IPS DF 4.7 (cell line): Measurements from ENCODE around the gene MGAT4D.
"Not testable (repeated sequence)": the region's sequence is repeated elsewhere in the genome, so short reads cannot be mapped to it uniquely, and the experiment has no call there.

Experiments used
- DNase-seq: peaks from one replicate; pipeline ENCODE4 v3.0.0-alpha.2; 2013; ENCODE audit warnings: low spot score; ENCODE audit errors: extremely low read depth

MGAT4D gene

DNA sequence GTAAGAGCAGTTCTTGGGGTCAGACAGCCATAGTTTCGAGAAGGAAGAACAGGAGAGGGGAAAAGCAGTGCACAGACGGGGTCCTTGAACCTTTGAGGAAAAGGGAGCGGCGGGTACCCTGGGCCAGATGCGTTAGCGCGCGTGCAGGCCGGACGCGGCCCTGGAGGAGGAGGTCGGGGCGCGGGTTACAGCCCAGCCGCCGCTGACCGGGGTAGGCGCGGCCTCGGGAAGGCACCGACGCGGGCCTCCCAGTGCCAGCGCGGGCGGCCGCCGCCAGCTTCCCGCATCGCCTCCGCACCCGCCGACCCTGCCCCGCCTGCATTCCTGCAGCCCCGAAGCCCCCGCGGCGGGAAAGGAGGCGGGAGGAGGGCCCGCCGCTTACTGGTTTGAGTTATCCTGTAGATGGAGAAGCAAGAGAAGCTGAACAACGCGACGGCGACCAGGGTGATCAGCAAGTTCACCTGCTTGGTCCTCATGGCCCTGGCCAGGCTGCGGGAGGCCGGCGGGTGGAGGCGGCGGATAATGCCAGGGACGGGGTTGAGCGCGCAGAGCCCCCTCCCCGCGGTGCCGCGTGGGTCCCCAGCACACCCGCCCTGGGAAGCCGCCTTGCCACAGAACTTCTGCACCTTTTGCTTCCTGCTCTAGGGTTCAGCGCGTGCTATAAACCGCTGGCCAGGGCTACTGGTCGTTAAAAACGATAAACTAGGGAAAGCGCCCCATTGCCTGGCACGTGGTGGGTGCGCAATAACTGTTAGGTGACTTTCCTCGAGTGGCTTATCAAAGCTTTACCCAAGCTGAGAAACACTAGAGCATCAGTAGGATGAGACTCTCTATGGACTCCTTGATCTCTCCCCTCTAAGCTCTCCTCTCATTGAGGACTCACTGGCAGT, at the start of gene MGAT4D:
Gene MGAT4D (minus strand): TSS at position 547 of the 890 bp plus-strand sequence. CDS start 71 bp downstream, at position 476.
- no peak for DNase-seq

DNA sequence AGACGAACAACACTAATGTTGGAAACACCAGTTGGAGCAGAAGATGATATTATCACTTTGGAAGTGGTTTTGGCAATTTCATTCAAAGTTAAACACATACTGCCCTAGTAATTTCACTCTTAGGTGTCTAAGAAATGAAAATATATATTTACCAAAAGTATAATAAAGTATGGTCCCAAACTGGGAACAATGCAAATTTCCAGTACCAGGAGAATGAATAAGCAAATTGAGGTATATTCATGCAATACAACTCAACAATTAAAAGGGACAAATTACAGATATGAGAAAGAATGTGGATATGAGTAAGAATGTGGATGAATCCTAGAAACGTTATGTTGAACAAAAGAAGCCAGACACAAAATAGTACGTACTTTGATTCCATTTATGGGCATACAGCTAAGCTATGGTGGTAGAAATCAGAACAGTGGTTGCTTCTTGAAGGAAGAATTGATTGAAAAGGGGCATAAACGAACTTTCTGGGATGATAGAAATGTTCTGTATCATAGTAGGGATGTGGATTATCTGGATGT, 35.9 kb upstream of the MGAT4D start:
- no peak for DNase-seq

DNA sequence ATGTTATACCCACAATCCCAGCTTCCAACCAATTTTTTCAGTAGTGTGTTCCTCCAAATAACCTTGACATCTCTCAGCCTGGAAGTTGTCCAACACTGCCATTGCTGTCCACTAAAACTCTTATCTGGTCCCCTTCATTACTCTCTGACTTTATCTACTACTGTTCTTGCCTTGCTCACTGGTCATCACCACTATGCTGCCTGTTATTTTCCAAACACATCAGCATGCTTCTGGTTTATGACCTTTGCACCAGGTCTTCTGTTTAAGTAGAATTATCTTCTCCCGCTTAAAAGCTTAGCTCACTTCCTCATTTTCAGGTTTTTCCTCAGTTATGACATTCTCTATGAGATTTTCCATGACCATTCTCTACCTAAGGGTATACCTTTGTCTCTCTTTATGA, 31.3 kb upstream of the MGAT4D start:
- no peak for DNase-seq

DNA sequence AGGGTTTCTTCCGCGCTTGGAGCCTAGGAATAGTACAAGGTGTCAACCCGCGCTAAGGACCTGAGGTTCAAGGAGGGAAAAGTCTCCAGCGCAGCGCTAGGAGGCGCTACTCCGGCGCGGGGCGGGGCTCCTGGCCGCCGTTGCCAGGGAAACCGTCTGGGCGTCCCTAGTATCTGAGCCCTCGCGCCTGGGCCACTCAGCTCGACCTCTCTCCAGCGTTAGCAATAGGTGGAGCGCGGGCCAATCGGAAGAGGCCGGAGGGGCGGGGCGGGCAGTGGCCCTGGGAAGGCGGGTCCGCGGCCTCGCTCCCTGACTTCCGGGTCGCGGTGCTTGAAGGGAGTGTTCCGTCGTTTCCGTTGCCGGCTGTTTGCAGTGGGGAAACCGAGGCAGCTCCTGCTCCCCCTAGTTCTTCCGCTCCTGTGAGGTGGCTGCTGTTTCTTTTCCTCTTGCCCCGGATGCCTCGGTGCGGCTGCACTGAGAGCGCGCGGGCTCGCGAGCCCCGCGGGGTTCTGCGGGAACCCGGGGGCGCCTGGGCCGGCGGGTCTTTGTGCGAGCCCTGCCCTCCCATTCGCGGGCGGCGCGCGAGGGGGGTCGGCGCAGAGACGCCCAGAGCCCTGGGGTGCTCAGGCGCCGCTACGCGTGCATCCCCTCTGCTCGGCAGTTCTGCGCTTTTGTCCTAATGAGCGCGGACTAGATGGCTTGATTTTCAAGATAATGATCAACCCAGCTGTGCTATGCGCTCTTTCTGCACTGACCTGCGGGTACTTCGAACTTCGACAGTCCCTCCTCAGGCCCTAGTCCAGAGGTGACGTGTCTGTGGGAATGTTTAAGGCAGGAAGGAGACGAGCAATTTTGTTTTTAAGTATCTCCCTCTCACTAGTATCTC, 26.0 kb upstream of the MGAT4D start, which contains the start of gene ELMOD2:
Gene ELMOD2 (plus strand): TSS at position 312 of the 886 bp plus-strand sequence. CDS start 1,261 bp downstream, outside the sequence.
- peak; percentile 86 for DNase-seq

DNA sequence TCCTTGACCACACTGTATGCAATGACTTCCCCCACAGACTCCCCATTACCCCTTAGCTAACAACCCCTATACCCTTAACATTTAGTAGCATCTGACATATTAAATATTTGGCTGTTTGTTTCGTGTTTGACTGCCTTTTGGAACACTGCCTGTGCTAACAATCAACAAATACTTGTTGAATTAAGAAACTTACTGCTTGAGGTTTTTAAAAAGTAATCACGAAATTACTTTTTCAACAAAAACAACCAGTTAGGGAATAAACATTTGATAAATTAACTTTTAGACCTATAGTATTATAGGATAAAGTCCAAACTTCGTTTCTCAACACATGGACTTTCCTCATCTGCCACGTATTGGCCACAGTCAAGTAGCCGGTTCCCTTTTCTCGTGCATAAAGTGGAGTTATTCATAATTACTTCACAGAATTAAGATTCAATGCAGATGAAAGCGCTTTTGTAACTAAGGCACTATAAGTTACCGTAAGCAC, 25.3 kb upstream of the MGAT4D start:
- DNase-seq: no peak

DNA sequence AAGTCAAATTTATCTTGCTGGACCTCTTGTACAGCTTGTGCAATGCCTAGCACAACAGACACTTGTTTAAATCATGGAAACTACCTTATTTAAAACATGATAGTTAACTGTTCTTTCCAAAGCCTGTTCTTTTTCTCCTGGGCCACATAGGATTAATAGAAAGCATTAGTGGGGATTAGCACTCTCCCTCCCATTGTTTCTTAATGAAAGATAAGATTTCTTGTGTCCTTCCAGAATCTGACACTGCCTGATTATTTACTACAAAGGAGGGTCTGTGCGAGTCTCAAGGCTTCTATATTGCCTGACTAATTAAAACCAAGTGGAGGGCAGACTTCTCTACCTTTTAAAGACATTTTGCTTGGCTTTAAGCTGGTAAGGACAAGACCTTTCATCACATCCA, 17.3 kb upstream of the MGAT4D start:
- DNase-seq: no peak

DNA sequence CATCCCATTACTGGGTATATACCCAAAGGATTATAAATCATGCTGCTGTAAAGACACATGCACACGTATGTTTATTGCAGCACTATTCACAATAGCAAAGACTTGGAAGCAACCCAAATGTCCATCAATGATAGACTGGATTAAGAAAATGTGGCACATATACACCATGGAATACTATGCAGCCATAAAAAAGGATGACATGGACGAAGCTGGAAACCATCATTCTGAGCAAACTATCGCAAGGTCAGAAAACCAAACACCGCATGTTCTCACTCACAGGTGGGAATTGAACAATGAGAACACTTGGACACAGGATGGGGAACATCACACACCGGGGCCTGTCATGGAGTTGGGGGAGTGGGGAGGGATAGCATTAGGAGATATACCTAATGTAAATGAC, 15.7 kb upstream of the MGAT4D start:
- DNase-seq: not testable (repeated sequence)

DNA sequence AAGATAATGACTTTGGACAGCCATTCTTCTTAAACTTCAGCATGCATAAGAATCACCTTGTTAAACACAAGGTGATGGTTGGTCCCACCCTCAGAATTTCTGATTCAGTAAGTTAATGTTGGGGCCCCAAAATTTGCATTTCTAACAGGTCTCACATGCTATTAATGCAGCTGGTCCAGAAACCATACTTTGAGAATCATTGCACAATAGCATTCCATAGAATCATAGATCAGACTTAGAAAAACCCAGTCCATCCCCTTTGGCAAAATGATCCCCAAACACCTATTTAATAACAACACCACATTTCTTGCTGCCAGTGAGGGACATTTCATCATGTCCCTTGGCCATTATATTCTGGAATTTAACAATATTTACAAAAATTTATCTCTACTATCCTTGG, 6.2 kb upstream of the MGAT4D start:
- DNase-seq: no peak

DNA sequence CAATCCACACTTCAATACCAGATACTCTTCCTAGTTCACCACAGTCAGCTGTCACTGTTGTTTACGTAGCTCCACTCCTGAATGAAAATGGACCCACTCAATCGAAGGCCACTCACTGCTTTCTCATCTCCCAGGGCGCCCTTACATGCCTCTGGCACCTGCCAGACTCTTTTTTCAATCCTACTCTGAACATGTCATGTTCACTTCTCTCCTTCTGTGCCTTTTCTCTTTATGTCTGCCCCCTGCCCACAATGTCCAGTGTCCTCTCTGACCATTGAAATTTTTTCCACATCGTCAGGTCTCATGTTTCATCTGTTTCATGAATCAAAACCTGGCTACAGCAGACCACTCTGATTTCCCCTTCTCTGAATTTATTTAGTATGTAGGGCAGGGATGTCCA, 1.3 kb upstream of the MGAT4D start:
- DNase-seq: no peak

DNA sequence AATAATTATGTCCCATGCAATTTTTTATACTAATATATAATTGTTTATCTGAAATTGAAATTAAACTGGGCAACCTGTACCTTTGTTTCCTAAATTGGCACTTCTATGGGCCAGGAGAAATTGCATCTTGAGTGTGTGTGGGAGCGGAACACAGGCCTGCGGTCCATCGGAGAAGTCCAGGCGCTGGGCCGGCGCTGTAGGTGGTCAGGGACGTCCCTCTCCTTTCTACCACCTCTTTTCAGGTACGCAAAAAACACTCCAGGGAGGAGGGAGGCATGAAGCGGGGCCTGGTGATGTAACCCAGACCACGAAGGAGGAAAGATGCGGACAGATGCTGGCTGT, 717 bp downstream of the MGAT4D start:
- no peak for DNase-seq

DNA sequence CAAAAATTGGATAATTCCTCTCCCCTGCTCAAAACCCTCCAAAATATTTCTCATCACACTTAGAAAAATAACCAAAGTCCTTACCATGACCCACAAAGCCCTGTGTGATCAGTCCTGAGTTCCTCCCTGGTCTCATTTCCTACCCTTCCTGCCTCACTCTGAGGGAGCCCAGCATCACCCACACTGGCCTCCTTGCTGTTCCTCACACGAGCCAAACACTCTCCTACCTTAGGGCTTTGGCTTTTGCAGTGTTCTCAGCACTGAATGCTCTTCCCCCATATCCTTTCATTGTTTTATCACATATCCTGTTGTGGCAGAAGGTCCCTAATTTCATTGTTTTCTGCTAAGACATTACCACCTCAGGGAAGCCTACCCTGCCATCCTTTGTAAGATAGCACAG, 12.2 kb downstream of the MGAT4D start:
- no peak for DNase-seq

DNA sequence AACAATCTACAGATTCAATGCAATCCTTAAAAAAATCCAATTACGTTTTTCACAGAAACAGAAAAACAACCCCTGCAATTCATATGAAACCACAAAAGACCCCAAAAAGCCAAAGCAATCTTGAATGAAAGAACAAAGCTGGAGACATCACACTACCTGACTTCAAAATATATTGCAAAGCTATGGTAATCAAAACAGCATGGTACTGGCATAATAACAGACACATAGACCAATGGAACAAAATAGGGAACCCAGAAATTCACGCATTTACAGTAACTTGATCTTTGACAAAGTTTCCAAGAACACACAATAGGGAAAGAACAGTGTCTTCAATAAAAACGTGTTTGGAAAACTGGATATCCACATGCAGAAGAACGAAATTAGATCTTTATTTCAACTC, 14.6 kb downstream of the MGAT4D start:
- DNase-seq: no peak

DNA sequence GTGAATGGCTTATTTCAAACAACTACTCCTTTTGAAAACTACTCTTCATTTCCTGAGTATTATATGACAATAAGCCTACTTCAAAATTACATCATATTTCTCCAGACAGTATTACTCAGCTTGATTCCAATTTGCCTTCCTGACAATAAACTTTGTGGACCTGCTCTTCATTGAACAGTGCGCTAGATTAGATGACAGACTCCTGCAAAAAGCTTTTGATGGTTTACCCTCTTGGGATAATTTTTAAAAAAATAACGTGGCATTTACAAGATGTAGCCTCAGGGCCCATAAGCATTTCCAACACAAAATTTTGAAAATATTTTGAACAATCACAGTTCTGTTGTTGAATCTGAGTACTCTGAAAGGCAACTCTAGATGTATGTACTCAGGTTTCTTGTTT, 25.9 kb downstream of the MGAT4D start:
- no peak for DNase-seq

DNA sequence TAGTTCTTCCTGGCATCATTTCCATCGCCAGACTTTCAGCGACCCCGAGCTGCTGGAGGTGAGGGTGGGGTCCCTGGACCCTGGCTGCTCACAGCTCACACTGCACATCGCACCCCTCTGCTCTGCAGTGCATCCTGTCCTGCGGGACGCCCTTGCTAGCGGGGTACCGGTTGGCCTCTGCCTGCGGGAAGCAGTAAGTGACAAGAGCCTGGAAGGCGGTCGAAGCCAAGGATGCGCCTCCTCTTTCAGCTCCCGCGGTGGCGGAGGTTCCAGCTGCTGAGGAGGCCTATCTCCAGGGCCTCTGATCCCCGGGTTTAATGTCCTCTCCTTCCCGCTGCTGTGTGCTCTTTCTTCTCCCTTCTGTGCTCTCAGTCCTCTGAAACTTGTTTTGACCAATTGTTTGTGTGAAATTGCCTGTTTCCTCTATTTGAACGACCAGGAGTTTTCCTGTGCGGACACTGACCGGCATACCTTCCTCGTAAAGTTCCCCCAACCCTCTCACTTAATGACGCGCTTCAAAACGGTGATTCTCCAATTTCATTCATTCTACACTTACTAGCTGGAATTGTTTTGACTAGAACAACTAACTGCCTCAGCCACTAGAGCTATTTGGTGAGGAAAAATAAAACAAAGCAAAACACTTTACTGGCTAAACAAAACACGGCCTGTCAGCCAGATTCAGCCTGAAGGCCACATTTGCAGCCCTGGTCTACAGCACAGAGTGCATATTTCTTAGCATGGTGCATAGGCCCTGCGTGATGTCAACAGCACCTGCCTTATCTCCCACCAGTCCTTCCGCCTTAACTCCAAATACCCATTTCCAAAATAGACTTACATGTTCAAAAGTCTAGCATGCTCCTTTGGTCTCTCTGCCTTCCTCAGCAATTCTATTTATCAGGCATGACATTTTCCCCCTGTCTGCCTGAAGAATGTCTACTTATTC, 28.0 kb downstream of the MGAT4D start:
- DNase-seq: no peak

DNA sequence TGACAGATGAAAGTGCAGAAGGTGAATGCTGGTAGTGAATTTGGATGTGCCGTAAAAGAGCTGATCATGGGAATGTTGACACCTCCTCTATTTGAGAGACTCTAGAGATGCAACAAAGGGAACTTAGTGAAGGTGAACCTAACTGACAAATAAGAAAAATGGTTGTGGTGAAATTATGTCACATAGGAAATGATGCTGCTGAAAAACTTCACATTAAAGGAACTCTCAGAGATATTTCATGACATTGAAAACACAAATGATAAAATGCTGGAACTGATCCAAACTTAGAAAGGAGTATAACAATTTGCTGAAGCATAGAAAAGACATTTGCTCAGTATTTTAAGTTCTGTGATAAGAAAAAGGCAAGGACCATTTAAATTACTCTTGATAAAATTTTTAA, 31.9 kb downstream of the MGAT4D start:
- no peak for DNase-seq

DNA sequence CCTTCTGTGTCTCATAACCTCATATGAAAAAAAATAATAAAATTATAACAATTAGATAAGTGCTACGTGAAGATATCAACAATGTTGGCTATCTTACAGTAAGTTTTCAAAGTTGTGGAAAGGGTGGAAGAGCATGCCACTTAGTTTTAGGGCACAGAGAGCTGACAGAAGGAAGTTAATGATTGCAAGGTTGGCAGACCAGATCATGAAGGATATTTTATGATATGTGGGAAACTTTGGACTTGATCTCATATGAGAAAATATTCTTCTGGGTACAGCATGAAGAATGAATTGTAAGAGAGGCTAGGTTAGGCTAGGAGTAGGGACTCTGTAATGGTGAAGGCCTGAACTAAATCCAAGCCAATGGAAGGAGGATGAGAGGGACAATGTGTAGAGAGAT, 34.5 kb downstream of the MGAT4D start:
- DNase-seq: no peak

DNA sequence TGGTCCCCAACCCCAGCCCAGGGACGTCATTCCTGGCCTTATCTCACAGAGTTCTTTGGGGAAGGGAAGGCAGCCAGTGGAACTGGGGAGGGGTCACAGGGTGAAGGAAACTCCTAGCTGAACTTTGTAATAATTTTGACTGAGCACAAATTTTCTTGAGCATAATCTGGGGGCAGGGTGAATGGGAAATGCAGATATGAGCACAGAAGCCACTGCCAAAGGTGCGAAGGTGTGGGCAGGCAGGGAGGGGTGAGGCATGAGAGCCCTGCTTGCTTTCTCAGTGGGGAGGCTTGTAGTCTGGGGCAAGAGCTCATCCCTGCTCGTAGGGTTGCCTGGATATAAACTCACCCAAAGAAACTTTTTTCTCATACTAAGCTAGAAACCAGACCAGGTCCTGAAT, 34.9 kb downstream of the MGAT4D start:
- DNase-seq: no peak

DNA sequence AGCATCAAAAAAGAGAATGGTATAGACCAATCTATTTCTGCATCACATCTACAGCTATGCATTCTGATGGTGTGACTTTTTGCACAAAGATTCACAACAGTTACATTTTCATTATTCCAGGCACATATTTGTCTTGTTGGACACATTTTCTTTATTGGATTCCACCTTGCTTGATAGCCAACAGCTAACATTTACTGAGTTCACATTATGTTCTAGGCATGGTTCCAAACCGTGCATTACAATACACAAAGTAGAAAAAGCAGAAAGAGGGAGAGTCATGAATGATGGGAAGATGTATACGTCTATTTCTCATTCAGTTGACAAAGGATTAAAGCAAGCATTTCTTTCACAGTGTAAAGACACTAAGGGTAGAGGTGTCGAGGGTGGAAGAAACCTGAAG, 47.7 kb downstream of the MGAT4D start:
- DNase-seq: no peak

DNA sequence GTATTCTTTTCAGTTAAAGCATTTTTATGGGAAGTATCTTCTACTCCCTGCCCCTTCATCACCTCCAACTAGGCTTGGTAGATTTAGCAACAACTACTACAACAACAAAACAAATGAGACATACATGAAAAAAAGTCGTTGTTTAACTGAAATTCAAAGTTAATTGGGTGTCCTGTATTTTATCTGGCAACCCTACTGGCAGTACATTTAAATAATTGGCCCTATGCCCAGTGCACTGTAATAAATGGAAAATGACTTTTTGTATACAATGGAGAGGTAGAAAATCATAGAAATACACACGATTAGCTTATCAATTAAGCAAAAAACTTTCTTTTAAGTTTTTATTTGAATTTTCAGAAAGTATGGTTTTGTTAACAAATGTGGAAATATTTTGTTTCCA, 49.3 kb downstream of the MGAT4D start:
- DNase-seq: no peak

DNA sequence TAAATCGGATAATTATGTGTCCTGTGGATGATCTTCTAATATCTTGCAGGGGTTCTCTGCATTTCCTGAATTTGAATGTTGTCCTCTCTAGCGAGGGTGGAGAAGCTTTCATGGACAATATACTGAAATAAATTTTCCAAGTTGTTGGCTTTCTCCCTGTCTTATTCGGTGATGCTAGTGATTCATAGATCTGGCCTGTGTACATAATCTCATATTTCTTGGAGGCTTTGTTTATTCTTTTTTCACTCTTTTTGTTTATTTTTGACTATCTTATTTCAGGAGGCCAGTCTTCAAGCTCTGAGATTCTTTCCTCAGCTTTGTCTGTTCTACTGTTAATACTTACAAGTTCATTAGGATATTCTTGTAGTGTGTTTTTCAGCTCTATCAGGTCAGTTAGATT, 49.9 kb downstream of the MGAT4D start:
- no peak for DNase-seq

DNA sequence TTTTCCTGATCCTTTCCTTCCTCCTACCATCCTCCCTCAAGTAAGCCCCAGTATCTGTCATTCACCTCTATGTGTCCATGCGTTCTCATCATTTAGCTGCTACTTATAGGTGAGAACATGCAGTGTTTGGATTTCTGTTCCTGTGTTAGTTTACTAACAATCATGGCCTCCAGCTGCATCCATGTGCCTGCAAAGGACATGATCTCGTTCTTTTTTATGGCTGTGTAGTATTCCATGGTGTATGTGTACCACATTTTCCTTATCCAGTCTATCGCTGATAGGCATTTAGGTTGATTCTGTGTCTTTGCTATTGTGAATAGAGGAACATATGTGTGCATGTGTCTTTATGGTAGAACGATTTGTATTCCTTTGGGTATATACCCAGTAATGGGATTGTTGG, 53.7 kb downstream of the MGAT4D start:
- DNase-seq: not testable (repeated sequence)
